Activated CD4-positive, alpha-beta T cell treated with anti-CD3 and anti-CD28 coated beads, Interleukin-2, Interleukin-6, amounts not matched to agents 100 ng/mL and 50 ng/mL, durations not matched to agents 16 hours and 8 hours (primary cell): Measurements from ENCODE around the gene LGALSL.
A peak's percentile ranks its signal among the peaks of the same experiment; 100 is the strongest.

Experiments
- DNase-seq: peaks from one replicate; pipeline ENCODE4 v3.0.0-alpha.2; 2020

LGALSL gene

DNA sequence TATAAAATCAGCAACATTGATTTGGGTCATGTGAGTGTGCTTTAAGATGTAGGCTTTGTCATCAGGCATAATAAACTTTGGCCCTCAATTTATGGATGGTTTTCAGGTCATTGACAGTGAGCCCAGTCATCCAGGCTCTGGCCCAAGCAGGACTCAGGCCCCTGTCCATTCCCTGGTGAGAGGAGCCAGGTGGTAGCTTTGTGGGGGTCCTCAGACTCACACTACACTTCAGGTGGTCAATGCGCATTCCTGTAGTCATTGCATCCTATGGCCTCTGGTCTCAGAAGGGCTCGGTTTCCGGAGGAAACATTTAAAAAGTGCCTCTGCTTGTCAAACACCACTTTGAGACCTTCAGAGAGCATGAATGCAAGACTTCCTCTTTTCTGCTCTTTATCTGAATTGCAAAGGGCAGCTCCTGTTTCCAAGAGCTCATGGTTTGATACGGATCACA, 20.2 kb downstream of the LGALSL start:
- DNase-seq = no peak

DNA sequence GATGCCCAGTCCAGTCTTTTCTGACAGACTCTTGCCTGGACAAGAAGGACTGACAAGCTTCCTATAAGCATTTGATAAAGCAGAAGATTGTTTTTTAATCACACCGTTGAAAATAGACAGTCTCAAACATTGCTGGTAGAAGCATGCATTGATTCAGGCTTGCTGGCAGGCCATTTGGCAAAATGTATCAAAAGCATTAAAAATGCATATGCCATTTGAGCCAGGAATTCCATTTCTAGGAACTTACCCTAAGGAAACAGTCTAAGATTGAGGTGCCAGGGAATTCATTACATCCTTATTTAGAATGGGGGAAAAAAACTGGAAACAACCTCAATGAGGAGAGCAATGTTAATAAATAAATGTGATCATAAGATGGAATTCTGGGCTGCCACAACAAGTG, 20.7 kb downstream of the LGALSL start:
- no peak for DNase-seq

DNA sequence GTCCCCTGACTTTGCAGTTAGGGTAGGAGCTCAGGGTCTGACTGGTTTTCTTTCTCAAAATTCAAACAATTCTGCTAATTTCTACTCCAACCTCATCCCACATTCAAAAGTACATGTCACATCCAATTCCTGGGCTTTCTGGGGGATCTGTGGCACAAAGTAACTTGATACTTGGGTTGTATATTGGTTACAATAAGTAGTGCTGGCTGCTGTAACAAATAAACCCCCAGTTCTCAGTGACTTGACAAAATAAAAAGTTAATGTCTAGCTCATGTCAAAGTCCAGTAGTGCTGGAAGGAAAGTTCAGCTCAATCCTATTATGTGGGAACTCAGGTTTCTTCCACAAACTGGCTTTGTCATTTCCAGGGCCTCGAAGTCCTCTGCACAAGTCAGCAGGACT, 23.1 kb downstream of the LGALSL start:
- no peak for DNase-seq

- DNase-seq = no peak
Measured at GRCh38 chr2:64477979-64478378, 24.0 kb downstream of the LGALSL start.

DNA sequence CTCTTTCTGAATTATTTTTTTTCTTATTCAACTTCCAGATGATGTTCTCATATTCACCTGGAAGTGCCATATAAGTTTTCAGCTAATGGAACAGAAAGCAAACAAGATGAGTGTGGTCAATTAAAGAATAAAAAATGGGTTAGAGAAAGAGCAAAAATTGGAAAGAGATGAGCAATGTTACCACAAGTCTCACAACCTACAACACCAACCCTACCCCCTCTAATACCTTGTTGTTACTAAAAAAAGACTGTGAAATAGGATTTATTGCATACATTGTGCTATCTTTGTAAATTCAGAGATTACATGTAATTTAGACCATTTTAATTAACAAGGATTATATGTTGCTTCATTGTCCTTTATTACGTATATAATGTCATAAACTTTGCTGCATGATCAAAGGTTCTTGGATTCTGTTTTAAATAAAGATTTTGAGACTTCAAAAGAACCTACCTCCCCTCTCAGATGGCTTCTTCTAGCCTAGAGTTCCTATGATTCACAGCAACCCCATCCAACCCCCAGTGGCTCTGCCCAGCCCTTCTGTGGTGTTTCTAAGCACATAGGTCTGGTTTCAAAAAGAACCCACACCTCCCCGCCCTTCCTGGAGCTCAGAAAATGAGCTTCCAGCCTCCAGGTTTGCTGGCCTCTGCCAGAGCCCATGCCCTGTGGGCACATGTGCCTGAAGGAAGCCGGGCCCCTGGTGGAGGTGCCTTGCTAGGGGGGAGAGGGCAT, 24.7 kb downstream of the LGALSL start:
- no peak for DNase-seq

DNA sequence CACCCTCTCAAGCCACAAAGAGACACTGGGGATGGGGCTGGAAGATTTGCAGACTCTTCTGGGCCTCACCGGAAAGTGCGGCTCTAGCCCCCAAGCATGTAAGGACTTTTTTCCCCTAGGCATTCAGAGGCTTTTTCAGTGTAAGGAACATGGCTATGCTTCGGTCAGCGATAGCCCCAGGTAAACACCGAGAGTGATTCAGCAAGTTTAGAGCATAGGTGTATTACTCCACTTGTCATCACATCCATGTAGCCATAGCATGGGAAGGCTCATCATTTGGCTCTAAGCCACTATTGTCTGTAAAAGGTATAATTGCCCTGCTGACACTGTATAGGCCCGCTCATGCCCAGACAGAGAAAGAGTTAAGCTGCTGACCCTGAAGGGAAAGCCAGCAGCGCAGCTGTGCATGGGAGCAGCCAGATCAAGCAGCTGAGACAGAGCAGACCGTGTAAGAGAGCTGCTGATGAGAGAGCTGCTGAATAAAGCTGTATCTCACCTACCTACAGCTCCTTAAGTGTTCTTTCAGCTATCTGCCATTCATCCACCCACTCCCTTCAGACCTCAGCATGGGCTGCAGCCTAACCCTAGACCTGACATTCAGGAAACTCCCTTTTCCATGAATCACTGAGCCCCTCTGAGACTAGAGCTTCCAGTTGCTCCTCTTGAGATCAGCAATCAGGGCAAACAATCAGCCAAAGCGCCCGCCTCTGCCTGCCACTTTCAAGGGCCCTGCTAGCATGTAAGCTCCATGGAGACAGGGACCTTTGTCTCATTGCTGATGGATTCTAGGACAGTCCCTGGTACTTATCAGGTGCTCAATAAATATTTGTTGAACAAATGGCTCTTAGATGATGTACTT, 25.5 kb downstream of the LGALSL start:
- no peak for DNase-seq

- no peak for DNase-seq
Measured at GRCh38 chr2:64481665-64482064, 27.7 kb downstream of the LGALSL start.

- no peak for DNase-seq
Measured at GRCh38 chr2:64482243-64482642, 28.3 kb downstream of the LGALSL start.

- DNase-seq = no peak
Measured at GRCh38 chr2:64482765-64483504, 29.0 kb downstream of the LGALSL start.

GRCh38 chr2:64485331-64485730, 31.4 kb downstream of the LGALSL start:
- no peak for DNase-seq

- DNase-seq = no peak
Measured at GRCh38 chr2:64485961-64486360, 32.0 kb downstream of the LGALSL start.

DNA sequence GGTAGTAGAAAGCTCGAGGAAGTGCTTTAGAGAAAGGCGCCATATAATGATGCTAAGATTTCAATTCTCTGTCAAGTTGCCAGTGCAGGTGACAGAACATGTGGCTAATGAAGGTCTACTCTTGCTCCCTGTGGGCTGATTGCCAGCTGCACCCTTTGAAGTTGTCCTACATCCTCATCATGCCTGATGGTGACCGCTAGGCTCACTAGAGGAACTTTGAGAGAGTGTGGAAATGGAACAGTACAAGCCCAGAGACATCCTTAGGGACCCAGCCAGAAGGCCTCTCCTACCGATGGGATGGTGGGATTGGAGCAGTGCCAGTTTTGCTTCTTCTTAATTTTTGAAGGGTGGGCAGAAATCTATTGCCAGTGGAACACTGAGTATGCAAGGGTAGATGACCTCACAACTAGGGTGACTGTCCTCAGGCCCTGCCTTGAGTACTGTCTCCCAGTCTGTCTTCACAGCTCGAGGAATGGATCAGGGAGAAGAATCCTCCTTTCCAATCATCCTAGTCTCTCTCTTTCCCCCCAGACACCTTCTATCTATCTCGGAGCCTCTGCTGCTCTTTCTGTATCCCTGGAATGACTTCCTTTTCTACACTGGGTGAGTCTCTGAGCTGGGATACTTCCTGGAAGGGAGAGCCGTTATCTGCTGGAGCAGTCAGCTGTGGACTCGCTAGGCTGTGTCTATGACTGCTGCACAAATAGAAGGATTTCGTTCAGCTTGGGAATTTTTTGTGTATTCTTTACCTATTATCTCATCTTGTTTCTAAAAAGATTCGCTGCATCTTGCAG, 33.5 kb downstream of the LGALSL start:
- DNase-seq = no peak

DNA sequence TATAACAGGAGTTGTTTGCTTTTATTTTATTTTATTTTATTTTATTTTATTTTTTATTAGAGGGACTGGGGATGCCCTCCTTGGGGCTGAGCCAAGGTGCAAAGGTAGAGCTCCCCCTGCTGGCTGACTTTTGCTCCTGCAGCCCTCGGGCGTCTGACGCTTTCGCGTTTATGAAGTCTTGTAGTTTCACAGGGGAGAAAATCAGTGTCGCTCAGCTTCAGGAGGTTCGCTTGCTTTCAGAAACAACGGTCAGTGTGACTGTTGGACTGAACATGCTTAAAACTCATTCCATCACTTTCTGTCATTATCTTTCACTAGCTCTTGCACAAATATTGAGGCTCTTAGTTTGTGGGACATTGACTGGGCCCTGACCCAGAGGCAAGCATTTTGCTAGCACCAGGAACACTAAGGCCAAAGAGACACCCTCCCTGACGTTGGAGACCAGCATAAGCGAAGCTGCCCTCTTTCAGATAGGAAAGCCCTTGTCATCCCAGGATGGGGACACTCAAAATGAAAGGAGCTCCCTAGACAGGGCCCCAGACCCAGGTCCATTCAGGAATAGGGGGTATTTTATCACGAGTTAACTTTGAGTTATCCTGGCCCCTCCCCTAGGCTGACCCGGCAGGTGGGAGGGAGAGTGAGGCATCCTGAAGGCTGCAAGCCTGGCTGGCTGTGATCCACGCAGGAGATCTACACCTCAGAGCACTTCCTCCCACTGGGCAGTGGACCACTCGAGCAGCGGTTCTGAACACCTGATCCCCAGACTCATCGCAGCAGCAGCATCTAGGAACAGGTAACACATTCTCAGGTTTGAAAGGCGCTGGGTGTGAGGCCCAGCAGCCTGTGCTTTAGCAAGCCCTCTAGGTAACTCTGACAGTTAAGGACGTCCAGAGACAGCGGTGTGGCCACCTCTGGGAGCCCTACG, 34.4 kb downstream of the LGALSL start:
- DNase-seq = peak; percentile 82

DNA sequence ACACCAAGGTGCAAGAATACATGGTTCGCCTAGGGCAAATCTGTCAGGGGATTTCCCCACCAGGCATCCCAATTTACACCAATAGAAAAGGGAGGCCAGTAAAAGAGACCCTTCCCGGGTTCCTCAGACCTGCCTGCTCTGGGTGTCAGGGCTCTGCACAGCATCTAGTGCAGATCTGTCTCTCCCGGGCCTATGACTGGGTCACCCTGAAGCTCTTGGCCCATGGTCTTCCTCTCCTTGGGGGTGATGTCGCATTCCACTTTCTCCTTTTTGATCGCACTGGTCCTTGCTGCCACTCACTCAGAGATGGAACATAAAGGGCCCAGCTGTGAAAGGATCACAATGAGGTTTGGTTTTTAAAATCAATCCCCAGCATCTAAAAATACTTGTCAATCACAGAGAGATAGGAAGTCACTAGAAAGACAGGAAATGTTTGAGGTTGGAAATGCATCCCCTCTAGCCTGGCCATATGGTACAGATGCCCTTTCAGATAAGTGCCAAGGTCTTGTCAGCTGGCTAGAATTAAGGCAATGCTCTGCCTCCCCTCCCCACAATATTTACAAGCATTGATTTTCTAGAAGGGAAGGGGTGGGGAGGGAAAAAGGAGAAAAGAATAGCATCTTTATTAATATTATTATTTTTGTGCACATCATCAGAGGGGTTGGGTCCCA, 35.3 kb downstream of the LGALSL start:
- no peak for DNase-seq

- no peak for DNase-seq
Measured at GRCh38 chr2:64491426-64491825, 37.5 kb downstream of the LGALSL start.

DNA sequence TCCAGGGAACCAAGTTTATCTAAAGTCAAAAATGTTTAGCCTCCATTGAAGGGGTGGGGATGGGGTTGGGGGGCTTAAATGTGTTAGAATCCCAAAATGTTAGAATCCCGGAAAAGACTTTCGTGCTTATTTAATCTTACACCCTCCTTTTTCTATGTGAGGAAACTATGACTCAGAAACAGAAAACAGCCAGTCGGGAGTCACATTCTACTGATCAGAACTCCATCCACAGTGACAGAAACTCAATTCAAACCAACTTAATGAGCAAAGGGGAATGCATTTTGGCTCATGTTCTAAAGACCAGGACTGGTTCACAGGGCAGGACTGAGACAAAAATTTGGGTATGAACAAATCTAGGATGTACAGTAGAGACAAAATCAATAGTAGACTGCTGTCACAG, 38.3 kb downstream of the LGALSL start:
- no peak for DNase-seq

DNA sequence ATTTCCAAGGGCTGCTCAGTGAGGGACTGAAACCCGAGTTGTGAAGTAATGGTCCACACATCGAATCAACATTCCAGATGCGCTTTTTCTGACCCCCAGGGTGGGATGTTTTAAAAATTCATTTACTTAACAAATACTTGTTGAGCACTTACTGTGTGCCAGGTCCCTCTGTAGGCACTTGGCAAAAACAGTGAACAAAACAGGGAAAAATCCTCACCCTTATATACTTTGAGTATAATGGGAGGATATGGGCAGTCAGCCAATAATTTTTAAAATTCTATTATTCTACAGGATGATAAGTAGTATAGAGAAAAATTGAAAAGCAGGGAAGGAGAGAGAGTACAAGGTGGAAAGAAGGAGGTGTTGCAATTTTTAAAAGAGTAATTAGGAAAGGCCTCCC, 38.9 kb downstream of the LGALSL start:
- no peak for DNase-seq

DNA sequence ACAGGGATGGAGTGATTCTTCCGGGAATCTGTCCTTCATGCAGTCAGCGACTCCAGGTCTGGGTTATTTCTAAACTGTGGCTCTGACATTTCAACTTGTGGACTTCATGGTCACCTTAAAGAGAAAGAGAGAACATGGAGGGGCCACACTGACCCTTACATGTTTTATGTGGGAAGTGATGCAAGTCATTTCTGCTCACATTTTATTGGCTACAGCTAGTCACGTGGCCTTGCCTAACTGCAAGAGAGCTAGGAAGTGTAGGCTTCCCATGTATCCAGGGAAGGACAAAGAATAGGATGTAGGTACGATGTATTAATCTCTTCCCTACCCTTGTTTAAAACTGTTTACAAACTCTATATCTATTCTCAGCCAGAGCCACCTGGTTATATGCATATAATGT, 39.8 kb downstream of the LGALSL start:
- no peak for DNase-seq

DNA sequence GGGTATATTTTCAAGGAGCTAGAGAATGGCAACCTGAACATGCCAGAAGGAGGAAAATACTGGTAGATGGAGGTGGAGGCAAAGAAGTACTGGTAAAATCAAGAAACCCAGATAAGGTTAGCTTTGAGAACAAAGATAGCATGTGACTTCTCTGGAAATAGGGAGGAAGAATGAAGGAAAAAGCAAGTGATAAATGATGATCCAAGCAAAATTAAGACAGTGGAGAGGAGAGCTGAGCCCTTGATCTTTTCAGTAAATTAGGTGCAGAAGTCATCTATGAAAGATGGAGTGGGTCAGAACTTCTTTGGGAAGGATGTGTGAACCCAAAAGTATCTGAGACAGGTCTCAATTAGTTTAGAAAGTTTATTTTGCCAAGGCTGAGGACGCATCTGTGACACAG, 44.5 kb downstream of the LGALSL start:
- DNase-seq = no peak

- no peak for DNase-seq
Measured at GRCh38 chr2:64500549-64500948, 46.6 kb downstream of the LGALSL start.

DNA sequence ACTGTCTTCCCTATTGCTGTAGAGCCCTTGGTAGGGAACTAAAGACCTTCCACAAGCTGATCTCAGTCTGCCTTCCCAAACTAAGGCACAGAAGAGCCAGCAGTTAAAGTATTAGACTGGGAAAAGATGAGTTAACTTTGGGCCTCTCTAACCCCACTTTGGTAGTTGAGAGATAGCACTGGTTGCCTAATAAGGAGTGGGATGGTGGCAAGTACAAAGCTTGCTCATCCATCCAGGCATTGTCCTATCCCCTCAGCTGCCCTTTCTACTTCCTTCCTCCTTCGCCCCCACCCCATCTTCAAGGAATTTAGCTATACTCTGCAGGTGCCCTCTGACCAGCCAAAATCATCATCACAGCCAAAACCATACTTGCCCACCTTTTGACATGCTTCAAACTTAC, 48.0 kb downstream of the LGALSL start:
- DNase-seq = no peak
